Measurements from ENCODE around the gene ACTA1.
"Not testable (repeated sequence)": the region's sequence is repeated elsewhere in the genome, so short reads cannot be mapped to it uniquely, and the experiment has no call there.

Gene ACTA1

GRCh38 chr1:229420224-229420623 is 13.7 kb downstream of the ACTA1 start:
- H3K4me3 ChIP-seq (ENCODE audit: insufficient read length, low read depth), result no peak overlapping the region
- H3K27me3 ChIP-seq (ENCODE audit: insufficient read depth, insufficient read length), result peaks cover 2% of the 10 kb centered on the region
- no peaks in the 10 kb centered on the region for H3K36me3 ChIP-seq (ENCODE audit: insufficient read depth, insufficient read length, low read length)
- TF ChIP-seq YY1 (IDR thresholded peaks at IDR 0.05; ENCODE audit: insufficient read depth, insufficient read length), result no peak
- TF ChIP-seq ZNF274 (IDR thresholded peaks at IDR 0.05; ENCODE audit: low read depth, low read length), result no peak
- TF ChIP-seq SUZ12 (IDR thresholded peaks at IDR 0.05; ENCODE audit: extremely low read depth, insufficient read depth, insufficient read length), result no peak
- no peak overlapping the region for H3K9ac ChIP-seq (ENCODE audit: insufficient read length, low read depth)
- DNase-seq (ENCODE audit: low read depth, low spot score), result no peak
- H3K4me1 ChIP-seq (ENCODE audit: insufficient read depth, insufficient read length), result peaks cover 3% of the 10 kb centered on the region
- peaks cover 6% of the 10 kb centered on the region for H3K9me3 ChIP-seq (ENCODE audit: insufficient read depth, low read length)

GRCh38 chr1:229418586-229418985 is 15.3 kb downstream of the ACTA1 start:
- DNase-seq (ENCODE audit: low read depth, low spot score); H3K27me3 ChIP-seq (ENCODE audit: insufficient read depth, insufficient read length); H3K9me3 ChIP-seq (ENCODE audit: insufficient read depth, low read length); H3K4me3 ChIP-seq (ENCODE audit: insufficient read length, low read depth); H3K36me3 ChIP-seq (ENCODE audit: insufficient read depth, insufficient read length, low read length); H3K4me1 ChIP-seq (ENCODE audit: insufficient read depth, insufficient read length); H3K9ac ChIP-seq (ENCODE audit: insufficient read length, low read depth): not testable (repeated sequence)

- H3K4me3 ChIP-seq (ENCODE audit: insufficient read length, low read depth); H3K36me3 ChIP-seq (ENCODE audit: insufficient read depth, insufficient read length, low read length); H3K9ac ChIP-seq (ENCODE audit: insufficient read length, low read depth); H3K9me3 ChIP-seq (ENCODE audit: insufficient read depth, low read length); DNase-seq (ENCODE audit: low read depth, low spot score): not testable (repeated sequence)
- H3K4me1 ChIP-seq (ENCODE audit: insufficient read depth, insufficient read length), result peaks cover 25% of the 10 kb centered on the region
- peaks cover 26% of the 10 kb centered on the region for H3K27me3 ChIP-seq (ENCODE audit: insufficient read depth, insufficient read length)
Observed at GRCh38 chr1:229412810-229413209, 21.1 kb downstream of the ACTA1 start.

DNA sequence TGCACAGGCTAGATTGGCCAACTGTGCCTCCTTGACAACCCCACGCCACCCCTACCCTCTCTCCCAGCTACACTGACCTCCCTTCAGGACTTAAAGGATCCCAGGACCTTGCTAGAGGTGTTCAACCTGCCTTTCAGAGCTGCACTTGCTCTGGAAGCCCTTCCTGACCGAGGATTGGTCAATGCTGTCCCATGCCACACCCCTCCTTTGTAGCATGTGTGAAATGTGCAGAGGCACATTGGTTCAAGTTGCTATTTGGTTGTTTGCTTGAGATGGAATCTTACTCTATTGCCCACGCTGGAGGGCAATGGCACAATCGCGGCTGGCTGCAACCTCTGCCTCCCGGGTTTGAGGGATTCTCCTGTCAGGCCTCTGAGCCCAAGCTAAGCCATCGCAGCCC is 21.8 kb downstream of the ACTA1 start:
- Histone ChIP-seq H3K27me3 (ENCODE audit: insufficient read depth, insufficient read length) (peaks cover 34% of the 10 kb centered on the region), H3K4me3 (ENCODE audit: insufficient read length, low read depth) (no peak overlapping the region), H3K9me3 (ENCODE audit: insufficient read depth, low read length) (no peaks in the 10 kb centered on the region; the same call in 1 of the 2 replicates), H3K36me3 (ENCODE audit: insufficient read depth, insufficient read length, low read length) (no peaks in the 10 kb centered on the region), H3K9ac (ENCODE audit: insufficient read length, low read depth) (no peak overlapping the region), H3K4me1 (ENCODE audit: insufficient read depth, insufficient read length) (peaks cover 25% of the 10 kb centered on the region)
- TF ChIP-seq SUZ12 (IDR thresholded peaks at IDR 0.05; ENCODE audit: extremely low read depth, insufficient read depth, insufficient read length), result no peak
- no peak for DNase-seq (ENCODE audit: low read depth, low spot score)

DNA sequence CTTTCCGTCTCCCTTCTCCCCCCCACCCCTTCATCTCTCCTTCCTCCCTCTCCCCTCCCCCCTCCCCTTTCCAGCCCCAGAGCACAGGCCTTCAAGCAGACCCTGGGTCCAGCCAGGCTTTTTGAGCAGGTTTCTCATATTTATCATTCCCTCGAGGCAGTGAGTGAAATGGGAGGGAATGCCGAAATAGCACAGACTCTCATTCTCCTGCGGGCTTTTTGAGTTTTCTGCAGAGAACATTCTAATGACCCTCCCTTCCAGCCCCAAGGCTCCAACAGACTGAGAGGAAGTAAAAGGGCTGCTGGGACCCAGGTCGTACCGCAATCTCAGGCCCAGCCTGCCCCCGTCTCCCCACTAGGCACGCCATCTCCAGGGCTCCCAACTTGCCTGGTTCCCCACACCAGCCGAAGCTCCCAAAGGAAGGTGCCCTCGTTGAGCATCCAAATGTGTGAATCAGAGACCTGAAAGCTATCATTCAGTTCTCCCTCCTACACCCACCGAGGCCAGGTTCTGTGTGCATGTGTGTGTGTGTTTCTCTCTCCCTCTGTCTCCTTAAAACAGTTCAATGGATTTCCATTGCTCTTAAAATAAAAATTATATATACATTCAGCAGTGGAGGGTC is 22.3 kb downstream of the ACTA1 start:
- TF ChIP-seq ZNF274 (IDR thresholded peaks at IDR 0.05; ENCODE audit: low read depth, low read length), result no peak
- no peak for TF ChIP-seq SUZ12 (IDR thresholded peaks at IDR 0.05; ENCODE audit: extremely low read depth, insufficient read depth, insufficient read length)
- no peak for TF ChIP-seq YY1 (IDR thresholded peaks at IDR 0.05; ENCODE audit: insufficient read depth, insufficient read length)
- Histone ChIP-seq H3K9ac (ENCODE audit: insufficient read length, low read depth) (no peak overlapping the region), H3K4me1 (ENCODE audit: insufficient read depth, insufficient read length) (peaks cover 25% of the 10 kb centered on the region), H3K9me3 (ENCODE audit: insufficient read depth, low read length) (no peaks in the 10 kb centered on the region; the same call in 1 of the 2 replicates), H3K4me3 (ENCODE audit: insufficient read length, low read depth) (no peak overlapping the region), H3K36me3 (ENCODE audit: insufficient read depth, insufficient read length, low read length) (no peaks in the 10 kb centered on the region), H3K27me3 (ENCODE audit: insufficient read depth, insufficient read length) (peaks cover 38% of the 10 kb centered on the region)
- no peak for DNase-seq (ENCODE audit: low read depth, low spot score)

DNA sequence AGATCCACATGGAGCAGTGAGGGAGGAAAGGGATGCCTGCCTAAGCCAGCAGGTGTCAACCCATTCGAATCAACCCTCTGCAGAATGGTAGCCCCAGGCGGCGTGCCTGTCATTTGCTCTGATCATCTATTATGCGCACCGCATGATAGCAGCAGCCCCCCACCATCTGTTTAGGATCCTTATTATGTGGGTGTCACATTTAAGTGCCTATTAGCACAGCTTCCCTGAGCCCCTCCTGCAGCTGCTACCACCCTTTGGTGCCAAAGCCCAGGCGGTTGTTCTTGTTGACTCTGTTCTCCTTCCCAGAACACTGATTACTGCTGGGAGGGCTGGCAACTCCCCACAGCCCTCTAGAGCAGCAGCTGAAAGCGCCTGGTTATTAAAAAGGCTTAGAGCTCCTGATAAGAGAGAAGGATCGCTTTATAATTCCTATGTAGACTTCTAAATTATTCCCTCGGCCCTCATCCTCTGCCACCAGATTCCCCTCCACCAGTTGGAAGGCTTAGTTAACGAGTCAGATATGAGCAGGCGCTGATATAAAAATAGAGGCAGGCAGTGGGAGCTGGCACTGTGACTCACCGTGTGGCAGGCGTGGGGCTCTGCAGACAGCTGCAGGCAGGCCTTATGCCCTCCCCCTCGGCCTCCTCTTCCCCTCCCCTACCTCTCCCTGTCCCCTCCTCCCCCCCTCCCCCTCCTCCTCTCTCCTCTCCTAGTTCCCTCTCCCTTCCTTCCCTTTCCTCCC is 23.0 kb downstream of the ACTA1 start:
- H3K36me3 ChIP-seq (ENCODE audit: insufficient read depth, insufficient read length, low read length), result no peaks in the 10 kb centered on the region
- H3K9ac ChIP-seq (ENCODE audit: insufficient read length, low read depth), result no peak overlapping the region
- DNase-seq (ENCODE audit: low read depth, low spot score), result no peak
- no peak for TF ChIP-seq YY1 (IDR thresholded peaks at IDR 0.05; ENCODE audit: insufficient read depth, insufficient read length)
- no peak for TF ChIP-seq SUZ12 (IDR thresholded peaks at IDR 0.05; ENCODE audit: extremely low read depth, insufficient read depth, insufficient read length)
- no peak for TF ChIP-seq ZNF274 (IDR thresholded peaks at IDR 0.05; ENCODE audit: low read depth, low read length)
- no peak overlapping the region for H3K4me3 ChIP-seq (ENCODE audit: insufficient read length, low read depth)
- no peaks in the 10 kb centered on the region for H3K9me3 ChIP-seq (ENCODE audit: insufficient read depth, low read length)
- peaks cover 25% of the 10 kb centered on the region for H3K4me1 ChIP-seq (ENCODE audit: insufficient read depth, insufficient read length)
- H3K27me3 ChIP-seq (ENCODE audit: insufficient read depth, insufficient read length), result peaks cover 45% of the 10 kb centered on the region

- Histone ChIP-seq H3K36me3 (ENCODE audit: insufficient read depth, insufficient read length, low read length) (no peaks in the 10 kb centered on the region), H3K4me3 (ENCODE audit: insufficient read length, low read depth) (no peak overlapping the region), H3K27me3 (ENCODE audit: insufficient read depth, insufficient read length) (peaks cover 50% of the 10 kb centered on the region), H3K9me3 (ENCODE audit: insufficient read depth, low read length) (no peaks in the 10 kb centered on the region), H3K4me1 (ENCODE audit: insufficient read depth, insufficient read length) (peaks cover 25% of the 10 kb centered on the region), H3K9ac (ENCODE audit: insufficient read length, low read depth) (no peak overlapping the region)
- DNase-seq (ENCODE audit: low read depth, low spot score), result no peak
- TF ChIP-seq SUZ12 (IDR thresholded peaks at IDR 0.05; ENCODE audit: extremely low read depth, insufficient read depth, insufficient read length) (no peak), ZNF274 (IDR thresholded peaks at IDR 0.05; ENCODE audit: low read depth, low read length) (no peak), YY1 (IDR thresholded peaks at IDR 0.05; ENCODE audit: insufficient read depth, insufficient read length) (no peak)
Observed at GRCh38 chr1:229410370-229410691, 23.6 kb downstream of the ACTA1 start.
